Stomach (tissue), 4 donors: ENCODE data around the gene GNB1L.

Source experiments
- CTCF ChIP-seq, 7 experiments: fragments of 450-650 bp in 4 of 7; fragments of 200-600 bp in 3 of 7; sonication (generic) in 3 of 7; IDR thresholded peaks; one replicate each; pipeline ENCODE4 v1.5.1; 2016 to 2019; ENCODE audit warnings: antibody characterized with exemption in 7 of 7, control low read depth in 2 of 7, mild to moderate bottlenecking in 1 of 7
- EP300 ChIP-seq: sonication (generic); formaldehyde crosslinking; IDR thresholded peaks from one replicate; pipeline ENCODE4 v1.6.1; 2017; ENCODE audit warnings: antibody characterized with exemption
- POLR2AphosphoS5 ChIP-seq, 3 donors: sonication (generic); formaldehyde crosslinking; IDR thresholded peaks; one replicate each; pipeline ENCODE4 v1.6.1; 2016; ENCODE audit warnings: antibody characterized with exemption in 3 of 3

GRCh38 chr22:19760951-19761724 is 93.5 kb downstream of the GNB1L start:
- no peak for TF ChIP-seq EP300
- no peak for TF ChIP-seq POLR2AphosphoS5 (IDR thresholded peaks at IDR 0.05)
- TF ChIP-seq CTCF (IDR thresholded peaks at IDR 0.05) = no peak
